Lung (tissue), 12 donors: Measurements from ENCODE around the gene ARHGEF17. TPM values are rescaled to one million over a fixed set of nuclear protein-coding genes. Genes with fewer than 3 reads are reported as not detected.
A peak's percentile ranks its signal among the peaks of the same experiment; 100 is the strongest.

Experiments used
- ATAC-seq: fragments of 200-7000 bp; cut with Tn5 transposase; one replicate; pipeline ENCODE4 v1.9.1; 2020; ENCODE audit warnings: moderate number of reproducible peaks; ENCODE audit not compliant: insufficient read depth, low FRiP score
- DNase-seq, 3 donors: peaks; one replicate each; pipeline ENCODE4 v3.0.0-alpha.2; 2013 to 2017
- H3K27ac ChIP-seq, 2 donors: one replicate each; pipeline ENCODE4 v1.5.1; 2013; ENCODE audit warnings: mild to moderate bottlenecking in 2 of 2, moderate library complexity in 2 of 2, control low read depth in 1 of 2, inconsistent platforms in 1 of 2, low read depth in 1 of 2, low read length in 1 of 2
- H3K27me3 ChIP-seq, 3 donors: one replicate each; pipeline ENCODE4 v1.5.1; 2013; ENCODE audit warnings: low read length in 2 of 3; ENCODE audit not compliant: control insufficient read depth in 3 of 3, insufficient read depth in 3 of 3
- H3K36me3 ChIP-seq, 4 donors: one replicate each; pipeline ENCODE4 v1.5.1; 2013; ENCODE audit warnings: low read length in 4 of 4, mild to moderate bottlenecking in 1 of 4, moderate library complexity in 1 of 4; ENCODE audit not compliant: control insufficient read depth in 4 of 4, insufficient read depth in 4 of 4
- H3K4me1 ChIP-seq, 5 donors: one replicate each; pipeline ENCODE4 v1.5.1; 2013; ENCODE audit warnings: low read length in 5 of 5, mild to moderate bottlenecking in 2 of 5, moderate library complexity in 1 of 5; ENCODE audit not compliant: control insufficient read depth in 5 of 5, insufficient read depth in 5 of 5
- H3K4me3 ChIP-seq: one replicate; pipeline ENCODE4 v1.5.1; 2013; ENCODE audit warnings: mild to moderate bottlenecking, control low read depth, moderate library complexity
- H3K9ac ChIP-seq, 2 donors: one replicate each; pipeline ENCODE4 v1.5.1; 2013; ENCODE audit warnings: low read length in 2 of 2, control low read depth in 1 of 2; ENCODE audit not compliant: insufficient read depth in 1 of 2
- H3K9me3 ChIP-seq, 4 donors: one replicate each; pipeline ENCODE4 v1.5.1; 2013; ENCODE audit warnings: low read length in 3 of 4, mild to moderate bottlenecking in 1 of 4, moderate library complexity in 1 of 4; ENCODE audit not compliant: control insufficient read depth in 4 of 4, insufficient read depth in 3 of 4
- CTCF ChIP-seq: IDR thresholded peaks from 2 replicates; pipeline ENCODE4 v1.5.1; 2012; ENCODE audit warnings: mild to moderate bottlenecking; ENCODE audit errors: control extremely low read depth, extremely low read depth
- WGBS, 2 donors: extraction: QIAGEN DNeasy Blood & Tissue Kit; methylation state at CpG; one replicate each; pipeline ENCODE4 v1.1.7; 2013; 5-methylcytosine and 5-hydroxymethylcytosine counted together
- polyA plus RNA-seq, 2 donors: library from polyadenylated mRNA; stranded (reverse); fragments of 200-250 nt; gene quantifications; one replicate each; pipeline ENCODE4 v1.2.1, GENCODE V29; 2013
- total RNA-seq, 2 donors: library from RNA; depleted of rRNA in 1 of 2; stranded (reverse); fragments of >200 nt in 1 of 2; gene quantifications; one replicate each; pipeline ENCODE4 v1.2.1, GENCODE V29; 2014 to 2021
- donor health status: control.
- donor health status: control.
- donor health status: Bipolar disorder and iron deficiency.
- donor health status: healthy.
- donor health status: DM: yes; HTN: yes; CAD: no.

ARHGEF17 gene
- total and polyA plus RNA-seq, 4 donors, result 27.9 to 74.6 (median 53.5) TPM

GRCh38 chr11:73275381-73275750 lies 32.7 kb upstream of the ARHGEF17 start:
- no peak overlapping the region for H3K4me3 ChIP-seq
- no peaks in the 10 kb centered on the region for H3K9me3 ChIP-seq
- H3K9ac ChIP-seq, result no peak overlapping the region
- 92 to 97% methylated on average over 4 of the region's 4 CpGs for WGBS, 2 donors
- TF ChIP-seq CTCF, result no peak
- no peaks in the 10 kb centered on the region for H3K27me3 ChIP-seq
- peaks cover 0 to 7% (median 0%) of the 10 kb centered on the region in 5 donors for H3K4me1 ChIP-seq
- no peak for DNase-seq
- no peaks in the 10 kb centered on the region for H3K36me3 ChIP-seq
- no peak overlapping the region for H3K27ac ChIP-seq
- no peak for ATAC-seq

- H3K4me1 ChIP-seq, result peaks cover 0 to 7% (median 0%) of the 10 kb centered on the region in 5 donors
- ATAC-seq, result no peak
- WGBS, 2 donors, result 91 to 96% methylated on average over 3 of the region's 3 CpGs
- H3K4me3 ChIP-seq, result no peak overlapping the region
- H3K9ac ChIP-seq, result no peak overlapping the region
- H3K9me3 ChIP-seq, result no peaks in the 10 kb centered on the region
- no peaks in the 10 kb centered on the region for H3K36me3 ChIP-seq
- H3K27me3 ChIP-seq, result no peaks in the 10 kb centered on the region
- no peak for TF ChIP-seq CTCF
- no peak for DNase-seq
- no peak overlapping the region for H3K27ac ChIP-seq
Observed at GRCh38 chr11:73277467-73277866, 30.6 kb upstream of the ARHGEF17 start.

GRCh38 chr11:73280626-73281025 lies 27.4 kb upstream of the ARHGEF17 start:
- Histone ChIP-seq H3K27ac (no peak overlapping the region), H3K4me3 (no peak overlapping the region), H3K27me3 (no peaks in the 10 kb centered on the region), H3K9me3 (no peaks in the 10 kb centered on the region), H3K9ac (no peak overlapping the region), H3K4me1 (peaks cover 0 to 2% (median 0%) of the 10 kb centered on the region in 5 donors), H3K36me3 (no peaks in the 10 kb centered on the region)
- TF ChIP-seq CTCF, result no peak
- DNase-seq, result no peak
- 66% methylated on average over 5 of the region's 5 CpGs for WGBS, 2 donors
- no peak for ATAC-seq

- H3K27me3 ChIP-seq, result no peaks in the 10 kb centered on the region
- H3K4me1 ChIP-seq, result peaks cover 0 to 2% (median 0%) of the 10 kb centered on the region in 5 donors
- DNase-seq (peak in 1 of 3 donors; percentile 8), ATAC-seq (no peak)
- no peak overlapping the region for H3K9ac ChIP-seq
- no peak overlapping the region for H3K4me3 ChIP-seq
- H3K36me3 ChIP-seq, result no peaks in the 10 kb centered on the region
- H3K9me3 ChIP-seq, result no peaks in the 10 kb centered on the region
- 84 to 89% methylated on average over 3 of the region's 3 CpGs for WGBS, 2 donors
- no peak for TF ChIP-seq CTCF
- H3K27ac ChIP-seq, result no peak overlapping the region
Observed at GRCh38 chr11:73281201-73281741, 26.8 kb upstream of the ARHGEF17 start.
